HG03432 (cell line): ENCODE results near the gene PLCB1.
A peak's percentile ranks its signal among the peaks of the same experiment; 100 is the strongest.

ENCODE experiments used
- ATAC-seq: cut with Tn5 transposase; IDR thresholded peaks from one replicate; pipeline ENCODE4 v1.9.1; 2021; ENCODE audit warnings: mild to moderate bottlenecking, moderate library complexity; ENCODE audit not compliant: unreplicated experiment

PLCB1 gene

DNA sequence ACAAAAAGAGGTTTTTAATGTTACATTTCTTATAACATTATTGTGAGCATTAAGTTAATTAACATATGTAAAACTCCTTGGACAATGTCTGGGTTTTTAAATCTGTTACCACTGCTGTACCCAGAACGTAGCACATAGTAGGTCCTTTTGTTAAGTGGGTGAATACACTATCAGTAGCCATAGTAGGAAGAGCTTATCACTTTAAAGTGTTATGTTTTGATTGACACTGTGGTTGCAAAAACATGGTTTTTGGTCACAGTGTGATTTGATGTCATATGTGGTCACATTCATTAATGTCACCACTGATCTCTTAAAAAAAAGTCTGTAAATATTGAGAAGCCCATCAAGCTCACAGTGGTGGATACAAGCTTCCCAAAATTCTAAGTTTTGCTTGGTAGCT lies 160.7 kb downstream of the PLCB1 start:
- no peak for ATAC-seq

DNA sequence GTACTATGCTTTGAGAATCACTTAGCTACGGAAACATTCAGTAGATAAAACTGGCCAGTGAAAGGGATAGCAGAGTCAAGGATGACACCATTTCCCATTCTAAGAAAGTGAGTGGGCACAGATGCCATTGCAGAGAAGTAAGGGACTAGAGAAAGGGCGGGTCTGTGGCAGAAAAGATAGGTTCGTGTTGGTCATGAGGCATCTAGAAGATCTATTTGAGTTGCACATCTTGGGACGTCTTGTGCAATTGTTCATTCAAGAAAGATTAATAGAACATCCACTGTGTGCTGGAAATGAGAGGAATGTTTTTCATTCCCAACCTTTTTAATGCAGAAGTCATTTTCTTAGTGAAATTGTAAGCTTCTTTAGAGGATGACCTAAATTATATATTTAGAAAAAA lies 161.7 kb downstream of the PLCB1 start:
- ATAC-seq: no peak

DNA sequence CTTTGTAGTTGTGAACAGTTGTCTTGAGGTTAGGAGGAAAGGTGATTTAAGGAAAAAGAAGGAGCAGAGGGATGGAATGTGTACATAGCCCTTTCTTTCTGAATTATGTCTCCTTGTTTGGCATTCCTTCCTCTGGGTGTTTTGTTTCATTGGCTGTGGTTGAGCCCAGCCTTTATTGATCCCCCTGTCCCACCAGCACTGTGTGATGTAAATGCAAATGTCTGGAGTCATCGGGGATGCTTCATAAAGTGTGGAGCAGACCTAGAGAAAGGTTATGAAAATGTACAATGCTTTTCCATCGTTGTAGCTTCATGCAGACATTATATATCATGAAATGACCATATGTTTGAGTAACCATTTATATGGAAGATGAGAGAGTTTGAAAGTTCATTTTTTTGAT lies 164.5 kb downstream of the PLCB1 start:
- ATAC-seq: no peak

DNA sequence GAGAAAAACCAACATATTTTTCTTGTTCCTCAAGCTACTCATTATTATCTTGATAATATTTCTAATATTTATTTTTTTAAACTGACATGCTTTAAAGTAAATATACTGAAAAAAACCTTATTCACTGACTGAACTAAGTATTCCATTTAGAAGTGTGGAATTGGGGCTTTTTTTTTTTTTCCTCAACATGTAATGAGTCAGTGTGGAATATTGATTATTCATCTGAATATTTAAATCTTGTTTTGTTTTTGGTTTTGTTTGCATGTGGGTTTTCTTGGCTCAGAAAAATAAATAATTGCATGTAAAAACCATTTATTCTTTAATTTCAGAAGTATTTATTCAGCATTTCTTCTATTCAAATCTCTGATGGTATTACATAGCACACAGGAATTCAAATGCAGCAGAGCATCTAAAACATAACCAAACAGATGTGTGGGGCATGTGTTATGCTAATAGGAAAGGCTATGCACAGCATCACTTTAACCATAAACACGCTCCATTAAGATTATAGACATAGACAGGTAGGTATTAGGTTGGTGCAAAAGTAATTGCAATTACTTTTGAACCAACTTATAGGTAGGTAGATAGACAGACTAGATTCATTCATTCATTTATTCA lies 166.5 kb downstream of the PLCB1 start:
- ATAC-seq: no peak

DNA sequence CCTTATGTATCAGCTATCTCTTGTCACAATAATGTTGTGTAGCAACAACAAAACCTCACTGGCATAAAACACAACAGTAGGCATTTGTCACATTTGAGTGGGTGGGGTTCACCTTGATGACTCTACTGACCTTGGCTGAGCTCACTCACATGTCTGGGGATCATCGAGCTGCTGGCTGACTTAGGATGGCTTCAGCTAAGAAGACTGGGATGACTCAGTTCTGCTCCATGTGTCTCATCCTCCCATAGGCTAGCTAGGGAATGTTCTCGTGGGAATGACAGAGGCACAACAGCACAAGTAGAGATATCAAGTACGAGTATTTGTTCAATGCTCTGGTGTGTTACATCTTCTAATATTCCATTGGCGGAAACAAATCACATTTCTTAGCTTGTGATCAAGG lies 167.9 kb downstream of the PLCB1 start:
- ATAC-seq: no peak

DNA sequence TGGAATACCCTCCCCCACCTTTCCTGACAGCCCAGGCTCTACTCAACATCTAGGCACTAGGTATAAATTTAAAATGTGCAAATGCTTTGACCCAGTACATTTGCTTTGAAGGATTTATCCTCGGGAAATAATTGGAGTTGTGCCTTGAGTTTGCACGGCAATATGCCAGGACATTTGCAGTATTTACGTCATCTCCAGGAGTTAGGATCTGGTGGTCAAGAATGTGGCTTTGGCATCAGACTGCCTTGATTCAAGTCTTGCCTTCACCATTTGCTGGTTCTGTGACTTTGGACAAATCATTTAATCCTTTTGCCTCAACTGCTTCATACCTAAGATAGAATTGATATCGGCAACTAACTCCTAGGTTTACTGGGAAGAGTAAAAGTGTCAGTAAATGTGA lies 169.6 kb downstream of the PLCB1 start:
- no peak for ATAC-seq

DNA sequence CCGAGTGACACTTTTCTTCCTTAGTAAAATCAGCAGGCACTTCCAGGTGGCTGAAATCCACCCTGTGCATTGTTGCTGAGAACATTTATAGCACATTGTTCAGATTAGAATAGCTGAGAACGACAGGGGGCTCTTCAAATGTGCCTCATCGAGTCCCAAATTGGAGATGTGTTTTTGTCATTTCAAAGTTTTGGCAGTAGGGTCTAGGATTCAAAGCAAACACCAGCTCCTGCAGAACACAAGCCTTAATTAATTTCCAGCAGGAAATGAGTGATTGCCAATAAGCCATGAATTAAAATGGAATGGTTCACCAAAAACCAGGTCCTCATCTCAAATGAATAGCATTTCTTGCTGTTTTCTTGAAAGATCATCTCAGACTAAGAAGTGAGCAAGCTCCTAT lies 171.6 kb downstream of the PLCB1 start:
- ATAC-seq: no peak

DNA sequence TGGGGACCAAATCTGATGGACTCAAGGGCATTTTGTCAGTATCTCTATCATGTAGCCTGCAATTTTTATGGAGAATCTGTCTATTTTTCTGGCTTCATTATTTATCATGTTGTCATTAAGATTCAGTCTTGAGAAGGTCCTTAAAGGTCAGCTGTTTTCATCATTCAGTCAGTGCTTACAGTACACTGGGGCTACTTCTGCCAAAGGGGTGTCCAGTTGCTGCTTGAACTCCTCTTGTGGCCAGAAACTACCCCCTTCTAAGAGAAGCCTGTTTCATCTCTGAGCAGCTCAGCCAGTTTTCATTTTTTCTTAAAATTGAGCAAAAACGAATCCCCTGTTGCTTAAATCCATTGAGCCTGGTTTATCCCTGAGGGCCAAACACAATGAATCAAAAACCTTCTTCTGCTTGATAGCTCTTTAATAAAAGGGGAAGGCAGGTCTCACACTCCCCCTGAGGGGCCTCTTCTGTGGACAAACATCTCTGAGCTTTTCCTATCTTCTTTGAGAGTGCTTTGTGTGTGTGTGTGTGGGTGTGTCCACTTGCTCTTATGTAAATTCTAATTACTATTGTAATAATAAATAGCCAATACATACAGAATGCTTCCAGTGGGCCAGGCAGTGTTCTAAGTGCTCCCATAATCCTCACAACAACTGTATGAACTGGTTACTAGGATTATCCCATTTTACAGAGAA lies 172.2 kb downstream of the PLCB1 start:
- no peak for ATAC-seq

DNA sequence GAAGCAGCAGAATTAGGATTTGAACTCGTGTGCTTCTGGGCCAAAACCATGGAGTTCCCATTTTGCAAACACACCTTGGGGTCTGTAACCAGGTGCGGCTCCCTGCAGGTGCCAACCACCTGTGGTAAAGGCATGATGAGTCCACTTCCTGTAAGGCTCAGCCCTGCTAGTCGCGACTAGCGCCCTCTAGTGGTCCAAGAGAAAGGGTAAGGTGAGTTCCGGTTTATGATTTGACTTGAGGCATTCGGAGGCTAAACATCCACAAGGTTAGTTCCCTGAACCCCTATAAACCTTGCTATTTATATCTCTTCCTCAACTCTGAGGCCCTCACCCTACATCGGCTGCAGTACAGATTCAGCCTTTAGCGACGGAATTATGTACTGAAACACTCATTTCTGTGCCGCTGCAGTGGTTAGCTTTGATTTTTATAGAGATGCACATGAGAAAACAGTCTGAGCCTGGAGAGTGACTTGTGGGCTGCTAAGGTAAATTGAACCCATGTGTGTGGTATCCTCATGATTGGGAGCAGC lies 173.4 kb downstream of the PLCB1 start:
- ATAC-seq: peak; percentile 91

DNA sequence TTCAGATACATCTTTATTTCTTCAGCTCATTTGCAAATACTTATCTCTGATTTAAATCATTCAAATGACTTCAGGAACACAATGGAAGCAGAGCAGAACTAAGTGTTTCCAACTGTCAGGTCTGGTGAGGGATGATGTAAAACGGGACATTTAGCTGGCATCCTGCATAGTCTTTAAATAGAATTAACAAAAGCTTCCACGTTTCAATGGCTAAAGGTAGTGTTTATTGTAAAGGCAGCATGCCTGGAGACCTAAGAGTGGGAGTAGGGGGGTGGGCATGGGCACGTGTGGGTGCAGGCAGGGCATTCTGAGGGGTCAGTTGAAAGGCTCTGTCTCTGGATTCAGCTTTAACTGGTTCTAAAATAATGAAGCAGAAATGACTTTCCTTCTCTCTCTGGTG lies 174.9 kb downstream of the PLCB1 start:
- ATAC-seq: no peak

DNA sequence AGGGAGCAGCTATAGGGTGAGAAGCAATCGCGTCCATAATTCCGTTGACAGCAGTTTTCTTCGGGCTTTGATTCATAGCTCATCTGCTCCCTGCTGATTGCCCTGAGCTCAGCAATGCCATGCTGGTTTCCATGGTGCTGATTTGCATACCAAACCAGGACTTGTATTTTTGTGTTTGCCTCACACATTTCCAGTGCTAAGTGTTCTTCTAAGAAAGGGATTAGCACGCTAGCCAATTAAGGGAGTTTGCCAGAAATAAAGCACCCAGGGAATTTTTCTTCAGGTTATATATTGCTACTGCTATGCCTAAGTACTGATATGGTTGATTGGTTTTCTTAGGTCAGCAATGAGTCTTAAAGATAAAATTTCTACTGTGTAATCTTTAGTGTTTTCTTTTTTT lies 177.6 kb downstream of the PLCB1 start:
- ATAC-seq: no peak

DNA sequence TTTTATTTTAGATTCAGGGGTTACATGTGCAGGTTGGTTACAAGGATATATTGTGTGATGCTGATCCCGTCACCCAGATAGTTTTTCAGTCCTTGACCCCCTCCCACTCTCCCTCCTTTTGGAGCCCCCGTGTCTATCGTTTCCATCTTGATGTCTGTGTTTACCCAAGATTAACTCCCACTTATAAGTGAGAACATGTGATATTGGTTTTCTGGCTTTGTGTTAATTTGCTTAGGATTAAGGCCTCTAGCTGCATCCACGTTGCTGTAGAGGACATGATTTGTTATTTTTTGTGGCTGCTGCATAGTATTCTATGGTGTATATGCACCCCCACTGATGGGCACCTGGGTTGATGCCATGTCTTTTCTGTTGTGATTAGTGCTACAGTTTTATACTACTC lies 178.6 kb downstream of the PLCB1 start:
- no peak for ATAC-seq

DNA sequence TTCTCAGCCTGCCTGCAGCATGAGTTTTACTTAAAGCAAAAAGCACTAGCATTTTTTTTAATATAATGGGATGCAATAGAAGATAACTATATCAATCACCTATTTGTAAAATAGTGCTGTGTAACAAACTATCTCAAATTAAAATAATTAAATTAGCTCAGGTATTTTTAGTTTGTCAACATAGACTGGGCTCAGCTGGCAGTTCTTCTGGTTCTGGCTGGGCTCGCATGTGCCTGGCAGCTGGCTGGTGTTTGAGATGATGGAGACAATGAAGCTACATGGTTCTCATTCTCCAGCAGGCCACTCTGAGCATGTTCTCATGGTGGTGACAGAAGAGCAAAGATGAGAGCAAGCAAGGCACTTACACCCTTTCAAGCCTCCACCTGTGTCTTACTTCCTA lies 181.0 kb downstream of the PLCB1 start:
- no peak for ATAC-seq

DNA sequence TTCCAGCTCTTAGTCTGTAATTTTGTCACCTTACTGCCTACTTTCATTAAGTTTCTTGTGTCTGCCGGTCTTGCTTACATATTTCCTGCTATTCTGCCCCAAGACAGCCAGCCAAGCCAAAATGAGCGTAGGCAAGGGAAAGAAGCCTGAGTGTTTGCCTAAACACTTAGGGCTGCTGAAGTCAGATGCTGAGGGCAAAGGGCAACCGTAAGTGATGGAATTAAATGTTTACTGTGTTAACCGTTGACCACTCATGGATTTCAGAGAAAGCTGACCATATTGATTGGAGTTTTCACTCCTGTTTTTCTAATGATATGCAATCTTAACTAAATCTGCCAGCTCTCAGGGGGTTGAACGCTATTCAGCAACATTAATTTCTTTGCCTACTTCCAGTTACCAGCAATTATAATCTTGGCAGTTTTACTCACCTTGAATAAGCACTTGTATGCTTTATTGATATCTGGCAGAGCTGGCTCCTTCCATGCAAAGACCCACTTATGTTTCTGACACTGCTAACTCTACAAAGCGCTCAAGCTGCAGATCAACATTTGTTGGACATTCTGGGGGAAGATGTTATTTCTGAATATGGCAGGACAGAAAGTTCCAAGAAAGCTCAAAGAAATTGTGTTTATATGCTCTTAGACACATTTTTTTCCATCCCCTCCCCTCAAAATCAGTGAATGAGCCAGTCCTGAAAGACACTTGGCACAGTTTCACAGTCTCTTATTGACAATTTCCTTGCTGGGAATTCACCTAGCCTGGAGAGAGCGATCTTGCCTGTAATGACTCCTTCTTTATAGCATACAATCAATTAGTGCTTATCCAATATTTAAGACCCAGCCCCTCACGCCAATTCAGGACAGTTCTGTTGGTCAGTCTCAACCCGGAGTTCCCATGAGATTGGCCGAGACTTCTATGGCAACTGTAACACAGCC lies 183.8 kb downstream of the PLCB1 start:
- no peak for ATAC-seq

DNA sequence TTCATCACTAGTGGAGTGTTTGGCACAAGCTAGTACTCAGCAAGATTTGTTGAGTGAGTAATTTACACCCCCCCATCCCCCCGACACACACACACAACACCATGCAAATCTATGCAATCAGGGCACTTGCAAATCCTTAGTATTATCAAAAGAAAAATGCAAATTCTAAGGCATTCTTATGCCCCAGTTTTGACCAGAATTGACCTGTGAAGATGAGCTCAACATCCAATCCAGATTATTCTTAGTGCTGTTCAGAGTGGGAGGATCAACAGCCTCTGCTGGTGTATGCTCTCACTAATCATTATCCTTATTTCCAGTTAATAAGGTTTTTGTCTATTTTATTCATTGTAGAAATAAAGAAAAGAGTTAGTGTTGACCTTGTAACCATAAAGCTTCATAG lies 185.4 kb downstream of the PLCB1 start:
- ATAC-seq: no peak

DNA sequence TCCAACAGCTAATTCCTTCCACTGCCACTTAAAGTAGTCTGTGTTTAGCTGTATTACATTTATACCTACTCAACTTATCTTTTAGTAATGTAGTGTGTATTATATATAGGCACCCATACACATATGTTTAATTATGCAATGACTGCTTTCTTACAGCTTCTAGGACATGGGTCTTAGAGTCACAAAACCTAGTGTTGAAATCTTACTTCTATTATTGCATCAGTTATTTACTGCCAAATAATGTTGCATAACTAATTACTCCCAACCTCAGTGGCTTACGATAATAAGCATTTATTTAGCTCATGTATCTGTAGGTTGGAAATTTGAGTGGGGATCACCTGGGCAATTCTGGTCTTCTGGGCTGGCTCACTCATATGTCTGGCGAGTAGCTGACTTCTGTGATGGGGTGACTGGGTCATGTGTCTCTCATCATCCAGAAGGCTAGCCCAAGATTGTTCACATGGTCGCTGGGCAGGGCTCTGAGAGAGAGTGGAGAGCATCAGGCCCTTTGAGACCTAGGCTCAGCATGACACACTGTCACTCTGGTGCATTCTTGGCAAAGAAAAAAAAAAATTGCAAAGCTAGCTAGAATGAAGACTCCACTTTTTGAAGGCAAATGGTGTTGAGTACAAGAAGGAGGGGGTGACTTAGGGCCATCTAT lies 187.0 kb downstream of the PLCB1 start:
- no peak for ATAC-seq

DNA sequence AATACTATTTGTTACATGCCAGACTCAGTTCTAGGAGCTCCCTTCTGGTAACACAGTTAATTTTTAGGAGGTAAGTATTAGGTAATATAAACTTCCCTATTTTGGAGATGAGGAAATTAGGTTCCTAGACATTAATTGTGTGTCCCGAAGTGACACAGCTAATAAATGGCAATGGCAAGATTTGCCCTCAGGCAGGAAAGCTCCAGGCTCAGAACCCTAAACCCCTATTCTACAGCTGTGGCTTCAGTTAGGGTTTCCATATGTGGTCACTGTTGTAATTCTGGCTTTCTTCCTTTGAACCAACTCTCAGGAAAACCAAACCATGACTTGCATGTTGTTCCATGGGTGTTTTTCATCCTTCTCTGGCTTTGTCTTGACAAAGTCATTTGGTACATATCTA lies 188.2 kb downstream of the PLCB1 start:
- no peak for ATAC-seq

DNA sequence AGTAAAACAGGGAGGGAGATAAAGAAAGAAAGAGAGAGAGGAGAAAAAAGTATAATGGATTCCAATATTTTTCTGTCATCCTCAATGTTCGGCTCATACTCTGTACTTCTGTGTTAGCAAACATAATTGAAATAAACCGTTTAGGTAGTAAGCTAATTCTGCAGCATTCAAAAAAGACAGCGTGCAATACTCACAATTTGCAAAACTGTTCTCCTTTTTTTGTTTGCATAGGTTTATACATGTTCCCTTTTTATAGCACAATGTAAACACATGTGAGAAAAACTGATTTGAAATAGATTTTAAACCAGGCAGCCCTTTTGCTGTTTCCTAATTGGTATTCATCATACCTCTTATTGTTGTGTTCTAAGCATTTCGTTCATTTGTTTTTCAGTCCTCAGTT lies 188.9 kb downstream of the PLCB1 start:
- no peak for ATAC-seq

DNA sequence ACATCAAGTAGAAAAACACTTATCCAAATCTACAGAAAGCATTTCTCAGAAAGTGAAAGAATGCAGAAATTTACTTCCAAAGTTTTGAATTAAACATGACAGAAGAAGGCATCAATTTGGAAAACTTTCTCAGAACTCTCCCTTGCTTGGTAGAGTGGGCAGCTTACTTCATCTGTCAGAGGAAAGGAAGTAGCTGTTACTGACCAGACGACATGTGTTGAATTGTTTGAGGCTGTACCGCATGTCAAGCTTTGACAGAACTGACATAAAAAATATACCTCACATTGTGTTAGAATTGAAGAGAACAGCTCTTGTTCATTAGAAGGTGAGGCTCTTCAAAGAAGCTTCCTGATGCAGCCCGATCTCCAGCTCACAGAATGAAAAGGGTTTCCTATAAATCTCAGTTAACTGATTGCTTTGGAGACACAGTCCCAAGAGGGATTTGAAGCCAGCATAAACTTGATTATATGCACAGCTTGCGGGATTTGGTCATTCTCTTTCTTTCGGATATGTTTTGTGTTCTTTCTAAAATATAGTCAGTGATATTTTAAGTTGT lies 190.7 kb downstream of the PLCB1 start:
- ATAC-seq: no peak

DNA sequence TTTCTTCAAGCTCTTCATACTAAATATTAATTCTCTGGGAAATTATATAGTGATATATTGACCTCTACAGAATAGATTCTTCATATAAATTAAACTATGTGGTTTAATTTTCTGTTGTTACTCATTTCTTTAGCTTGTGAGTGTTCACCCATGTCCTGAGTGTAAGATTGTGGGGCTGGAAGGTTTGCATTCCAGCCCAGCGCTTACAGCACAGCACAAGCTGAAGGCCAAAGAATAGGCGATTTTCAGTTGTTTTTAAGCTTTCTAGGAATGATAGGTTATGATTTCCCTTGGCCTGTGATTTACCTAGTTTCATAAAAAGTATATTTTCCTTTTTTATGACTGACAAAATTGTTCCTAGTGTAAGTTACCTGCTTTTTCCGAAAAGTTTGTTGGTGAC lies 194.1 kb downstream of the PLCB1 start:
- ATAC-seq: no peak

DNA sequence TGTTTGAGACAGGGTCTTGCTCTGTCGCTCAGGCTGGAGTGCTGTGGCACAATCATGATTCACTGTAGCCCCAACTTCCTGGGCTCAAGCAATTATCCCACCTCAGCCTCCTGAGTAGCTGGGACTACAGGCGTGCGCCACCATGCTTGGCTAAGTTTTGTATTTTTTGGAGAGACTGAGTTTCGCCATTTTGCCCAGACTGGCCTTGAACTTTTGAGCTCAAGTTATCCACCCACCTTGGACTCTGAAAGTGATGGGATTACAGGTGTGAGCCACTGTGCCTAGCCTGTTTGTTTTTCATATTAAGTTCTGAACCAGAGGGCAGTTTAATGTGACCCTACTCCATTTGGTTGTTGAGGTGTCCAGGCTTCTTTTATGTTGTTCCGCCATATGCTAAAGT lies 194.8 kb downstream of the PLCB1 start:
- ATAC-seq: no peak
